OCI-LY7 (cell line): ENCODE data around the gene ZBTB1.

Experiments used
- EZH2phosphoT487 ChIP-seq: fragments of 200-600 bp; sonication (generic); IDR thresholded peaks from 2 replicates; pipeline ENCODE4 v1.6.1; 2018; ENCODE audit warnings: low read depth, borderline replicate concordance, mild to moderate bottlenecking, mixed run types, antibody characterized with exemption, low read length, moderate library complexity, mixed read lengths
- TF ChIP-seq, protein P1 (sequence below): fragments of 200-600 bp; sonication (generic); conservative IDR thresholded peaks from 2 replicates; pipeline ENCODE4 v1.5.1; 2014; ENCODE audit warnings: mild to moderate bottlenecking, antibody characterized with exemption, low read length, moderate library complexity, mixed read lengths

GRCh38 chr14:64550621-64551333, 46.2 kb downstream of the ZBTB1 start:
- TF ChIP-seq, protein P1, sequence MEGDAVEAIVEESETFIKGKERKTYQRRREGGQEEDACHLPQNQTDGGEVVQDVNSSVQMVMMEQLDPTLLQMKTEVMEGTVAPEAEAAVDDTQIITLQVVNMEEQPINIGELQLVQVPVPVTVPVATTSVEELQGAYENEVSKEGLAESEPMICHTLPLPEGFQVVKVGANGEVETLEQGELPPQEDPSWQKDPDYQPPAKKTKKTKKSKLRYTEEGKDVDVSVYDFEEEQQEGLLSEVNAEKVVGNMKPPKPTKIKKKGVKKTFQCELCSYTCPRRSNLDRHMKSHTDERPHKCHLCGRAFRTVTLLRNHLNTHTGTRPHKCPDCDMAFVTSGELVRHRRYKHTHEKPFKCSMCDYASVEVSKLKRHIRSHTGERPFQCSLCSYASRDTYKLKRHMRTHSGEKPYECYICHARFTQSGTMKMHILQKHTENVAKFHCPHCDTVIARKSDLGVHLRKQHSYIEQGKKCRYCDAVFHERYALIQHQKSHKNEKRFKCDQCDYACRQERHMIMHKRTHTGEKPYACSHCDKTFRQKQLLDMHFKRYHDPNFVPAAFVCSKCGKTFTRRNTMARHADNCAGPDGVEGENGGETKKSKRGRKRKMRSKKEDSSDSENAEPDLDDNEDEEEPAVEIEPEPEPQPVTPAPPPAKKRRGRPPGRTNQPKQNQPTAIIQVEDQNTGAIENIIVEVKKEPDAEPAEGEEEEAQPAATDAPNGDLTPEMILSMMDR: no peak
- TF ChIP-seq EZH2phosphoT487: no peak
